SU-DHL-6 (cell line): Measurements from ENCODE around the gene LCE2A.
"Not testable (repeated sequence)": the region's sequence is repeated elsewhere in the genome, so short reads cannot be mapped to it uniquely, and the experiment has no call there.

ENCODE experiments used
- H2AFZ ChIP-seq: fragments of 200-600 bp; sonication (generic); 2 replicates; pipeline ENCODE4 v1.6.1; 2014; ENCODE audit warnings: low read depth, mild to moderate bottlenecking, moderate library complexity, mixed read lengths, antibody characterized with exemption, low read length; ENCODE audit not compliant: severe bottlenecking
- H3F3A ChIP-seq: fragments of 200-600 bp; shearing (Covaris generic); 2 replicates; pipeline ENCODE4 v1.6.0; 2016; ENCODE audit warnings: antibody characterized with exemption, mild to moderate bottlenecking; ENCODE audit not compliant: insufficient read depth
- H3K27ac ChIP-seq: fragments of 200-600 bp; sonication (generic); 2 replicates; pipeline ENCODE4 v1.5.1; 2016; ENCODE audit warnings: low read depth, mild to moderate bottlenecking, low read length, moderate library complexity, mixed read lengths
- H3K27me3 ChIP-seq: fragments of 200-600 bp; sonication (generic), shearing (Covaris generic); 2 replicates; pipeline ENCODE4 v1.6.0; 2014; ENCODE audit warnings: mild to moderate bottlenecking, low read length
- H3K36me3 ChIP-seq: fragments of 200-600 bp; sonication (generic); 2 replicates; pipeline ENCODE4 v1.6.1; 2014; ENCODE audit warnings: mild to moderate bottlenecking, low read length, mixed read lengths
- H3K4me2 ChIP-seq: fragments of 300-600, 200-600 bp; shearing (Covaris generic), sonication (generic); 2 replicates; pipeline ENCODE4 v1.6.0; 2014; ENCODE audit warnings: low read length, low read depth, mild to moderate bottlenecking; ENCODE audit not compliant: poor library complexity, severe bottlenecking
- H3K4me3 ChIP-seq: fragments of 200-600 bp; sonication (generic); 2 replicates; pipeline ENCODE4 v1.5.1; 2014; ENCODE audit warnings: antibody characterized with exemption, low read length, mild to moderate bottlenecking, mixed read lengths; ENCODE audit not compliant: insufficient read depth, poor library complexity, severe bottlenecking
- H3K79me2 ChIP-seq: fragments of 200-600 bp; sonication (generic); 2 replicates; pipeline ENCODE4 v1.6.1; 2014; ENCODE audit warnings: mild to moderate bottlenecking, low read length, moderate library complexity; ENCODE audit not compliant: insufficient read depth
- H3K9ac ChIP-seq: fragments of 200-600 bp; sonication (generic); 2 replicates; pipeline ENCODE4 v1.7.0; 2014; ENCODE audit warnings: mild to moderate bottlenecking, low read length
- H3K9me2 ChIP-seq: fragments of 200-600 bp; sonication (generic); replicated peaks from 2 replicates; pipeline ENCODE4 v1.6.1; 2014; ENCODE audit warnings: low read length; ENCODE audit not compliant: insufficient read depth
- H3K9me3 ChIP-seq: fragments of 200-600 bp; sonication (generic); 2 replicates; pipeline ENCODE4 v1.6.1; 2014; ENCODE audit warnings: low read length, mixed read lengths; ENCODE audit not compliant: insufficient read depth
- H4K20me1 ChIP-seq: fragments of 200-600 bp; sonication (generic); 2 replicates; pipeline ENCODE4 v1.6.1; 2014; ENCODE audit warnings: low read depth, mild to moderate bottlenecking, antibody characterized with exemption, low read length, moderate library complexity, mixed read lengths
- EZH2phosphoT487 ChIP-seq: fragments of 200-600 bp; sonication (generic), shearing (Covaris generic); conservative IDR thresholded peaks from 2 replicates; pipeline ENCODE4 v1.6.1; 2018; ENCODE audit warnings: mild to moderate bottlenecking, antibody characterized with exemption, low read length, moderate library complexity, mixed read lengths
- TF ChIP-seq, protein P1 (sequence below): fragments of 200-600 bp; sonication (generic); IDR thresholded peaks from one replicate; pipeline ENCODE4 v1.5.1; 2017; ENCODE audit warnings: antibody characterized with exemption, mild to moderate bottlenecking, low read length, moderate library complexity; ENCODE audit not compliant: insufficient read depth, poor library complexity, severe bottlenecking

LCE2A gene

DNA sequence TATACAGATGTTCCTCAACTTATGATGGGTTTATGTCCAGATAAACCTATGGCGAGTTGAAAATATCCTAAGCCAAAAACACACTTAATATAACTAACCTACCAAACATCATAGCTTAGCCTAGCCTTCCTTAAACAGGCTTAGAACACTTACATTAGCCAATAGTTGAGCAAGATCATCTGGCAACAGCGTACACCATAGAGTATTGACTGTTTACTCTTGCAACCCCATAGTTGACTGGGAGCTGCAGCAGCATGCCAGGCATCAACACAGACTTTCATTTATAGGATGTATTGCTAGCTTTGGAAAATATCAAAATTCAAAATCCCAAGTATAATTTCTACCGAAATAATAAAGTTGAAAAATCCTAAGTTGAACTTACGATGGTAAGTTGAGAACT, 40.5 kb upstream of the LCE2A start:
- no peak overlapping the region for H3K27ac ChIP-seq
- H3K9me3 ChIP-seq = no peaks in the 10 kb centered on the region
- H3K27me3 ChIP-seq = no peaks in the 10 kb centered on the region
- H3K79me2 ChIP-seq = no peaks in the 10 kb centered on the region
- no peak overlapping the region for H3K9ac ChIP-seq
- no peaks in the 10 kb centered on the region for H3K36me3 ChIP-seq
- no peak overlapping the region for H3K4me2 ChIP-seq
- no peaks in the 10 kb centered on the region for H4K20me1 ChIP-seq
- no peak overlapping the region for H3K4me3 ChIP-seq
- TF ChIP-seq, protein P1, sequence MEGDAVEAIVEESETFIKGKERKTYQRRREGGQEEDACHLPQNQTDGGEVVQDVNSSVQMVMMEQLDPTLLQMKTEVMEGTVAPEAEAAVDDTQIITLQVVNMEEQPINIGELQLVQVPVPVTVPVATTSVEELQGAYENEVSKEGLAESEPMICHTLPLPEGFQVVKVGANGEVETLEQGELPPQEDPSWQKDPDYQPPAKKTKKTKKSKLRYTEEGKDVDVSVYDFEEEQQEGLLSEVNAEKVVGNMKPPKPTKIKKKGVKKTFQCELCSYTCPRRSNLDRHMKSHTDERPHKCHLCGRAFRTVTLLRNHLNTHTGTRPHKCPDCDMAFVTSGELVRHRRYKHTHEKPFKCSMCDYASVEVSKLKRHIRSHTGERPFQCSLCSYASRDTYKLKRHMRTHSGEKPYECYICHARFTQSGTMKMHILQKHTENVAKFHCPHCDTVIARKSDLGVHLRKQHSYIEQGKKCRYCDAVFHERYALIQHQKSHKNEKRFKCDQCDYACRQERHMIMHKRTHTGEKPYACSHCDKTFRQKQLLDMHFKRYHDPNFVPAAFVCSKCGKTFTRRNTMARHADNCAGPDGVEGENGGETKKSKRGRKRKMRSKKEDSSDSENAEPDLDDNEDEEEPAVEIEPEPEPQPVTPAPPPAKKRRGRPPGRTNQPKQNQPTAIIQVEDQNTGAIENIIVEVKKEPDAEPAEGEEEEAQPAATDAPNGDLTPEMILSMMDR = no peak
- no peak for TF ChIP-seq EZH2phosphoT487
- H3K9me2 ChIP-seq = no peaks in the 10 kb centered on the region
- H2AFZ ChIP-seq = no peak overlapping the region
- H3F3A ChIP-seq = no peaks in the 10 kb centered on the region

DNA sequence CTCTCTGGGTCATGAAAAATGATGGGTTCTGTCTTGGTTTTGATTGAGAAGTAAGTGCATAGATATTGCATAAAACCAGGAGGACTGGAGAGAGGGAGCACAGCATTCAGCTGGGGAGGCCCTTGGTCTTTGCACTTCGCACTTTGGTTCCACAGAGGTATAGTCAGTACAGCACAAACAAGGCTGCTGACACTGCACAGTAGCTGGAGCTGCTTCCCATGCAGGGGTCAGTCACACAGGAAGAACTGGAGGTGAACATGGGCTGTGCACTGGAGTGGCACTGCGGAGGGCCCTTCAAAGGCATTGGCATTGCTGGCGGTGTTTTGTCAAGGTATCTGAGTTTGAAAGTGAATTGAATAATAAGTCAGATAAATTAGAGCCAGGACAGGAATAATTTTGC, 39.5 kb upstream of the LCE2A start:
- Histone ChIP-seq H4K20me1 (no peaks in the 10 kb centered on the region), H3K9me3 (no peaks in the 10 kb centered on the region)

DNA sequence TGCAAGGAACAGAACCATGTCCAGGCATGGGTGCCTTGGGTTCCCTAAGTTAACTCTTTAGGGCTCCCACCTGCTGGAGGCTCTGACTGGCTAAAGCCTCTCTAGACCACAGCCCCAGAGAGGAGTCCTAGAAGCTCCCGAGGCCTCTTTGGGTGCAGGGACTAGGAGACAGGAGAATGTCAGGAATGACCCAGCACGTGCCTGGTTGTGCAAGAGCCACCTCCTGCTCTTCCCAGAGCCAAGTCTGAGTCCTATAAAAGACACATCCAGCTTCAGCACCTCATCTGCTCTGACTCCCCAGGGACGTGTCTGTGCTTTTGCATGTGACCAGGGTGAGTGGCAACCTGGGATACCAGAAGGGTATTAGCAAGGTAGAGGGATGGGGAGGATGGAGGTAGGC, 35.0 kb upstream of the LCE2A start, which contains the start of gene LCE2D:
LCE2D (plus strand) TSS at position 283 of the 400 bp plus-strand sequence. CDS start 726 bp downstream, outside the sequence.
- Histone ChIP-seq H3K79me2 (no peaks in the 10 kb centered on the region), H3F3A (no peaks in the 10 kb centered on the region), H3K9ac (no peak within 1 kb of the TSS), H3K4me3 (no peak within 1 kb of the TSS), H3K9me2 (no peaks in the 10 kb centered on the region), H2AFZ (no peak within 1 kb of the TSS), H4K20me1 (no peaks in the 10 kb centered on the region), H3K36me3 (no peaks in the 10 kb centered on the region), H3K4me2 (no peak within 1 kb of the TSS), H3K9me3 (no peaks in the 10 kb centered on the region), H3K27ac (no peak within 1 kb of the TSS), H3K27me3 (no peaks in the 10 kb centered on the region)
- no peak for TF ChIP-seq EZH2phosphoT487
- TF ChIP-seq, protein P1 = no peak

More for the DNA sequence above, 39.5 kb upstream of the LCE2A start:
- TF ChIP-seq, protein P1 = no peak
- TF ChIP-seq EZH2phosphoT487 = no peak
- no peaks in the 10 kb centered on the region for H3K9me2 ChIP-seq
- H3K4me3 ChIP-seq = no peak overlapping the region
- no peak overlapping the region for H2AFZ ChIP-seq
- H3K27me3 ChIP-seq = no peaks in the 10 kb centered on the region
- no peak overlapping the region for H3K4me2 ChIP-seq
- H3K79me2 ChIP-seq = no peaks in the 10 kb centered on the region
- no peak overlapping the region for H3K9ac ChIP-seq
- no peaks in the 10 kb centered on the region for H3K36me3 ChIP-seq
- H3F3A ChIP-seq = no peaks in the 10 kb centered on the region
- H3K27ac ChIP-seq = no peak overlapping the region

DNA sequence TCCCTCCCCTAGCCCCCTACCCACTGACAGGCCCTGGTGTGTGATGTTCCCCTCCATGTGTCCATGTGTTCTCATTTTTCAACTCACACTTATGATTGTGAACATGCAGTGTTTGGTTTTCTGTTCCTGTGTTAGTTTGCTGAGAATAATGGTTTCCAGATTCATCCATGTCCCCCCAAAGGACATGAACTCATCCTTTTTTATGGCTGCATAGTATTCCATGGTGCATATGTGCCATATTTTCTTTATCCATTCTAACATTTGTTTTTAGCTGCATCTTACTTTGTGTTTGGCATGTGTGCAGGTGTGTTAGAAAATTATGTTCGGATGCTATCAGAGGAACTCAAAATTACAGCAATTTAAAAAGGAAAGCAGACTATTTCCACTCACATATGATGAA, 32.0 kb upstream of the LCE2A start:
- not testable (repeated sequence) for H3K9me3 ChIP-seq, H3F3A ChIP-seq, H2AFZ ChIP-seq, H3K79me2 ChIP-seq, H3K27ac ChIP-seq, H3K27me3 ChIP-seq, H3K4me2 ChIP-seq, H3K9me2 ChIP-seq, H3K9ac ChIP-seq, H3K4me3 ChIP-seq, H4K20me1 ChIP-seq, H3K36me3 ChIP-seq
